ENCODE measurements around the gene ACACB.

Gene ACACB

DNA sequence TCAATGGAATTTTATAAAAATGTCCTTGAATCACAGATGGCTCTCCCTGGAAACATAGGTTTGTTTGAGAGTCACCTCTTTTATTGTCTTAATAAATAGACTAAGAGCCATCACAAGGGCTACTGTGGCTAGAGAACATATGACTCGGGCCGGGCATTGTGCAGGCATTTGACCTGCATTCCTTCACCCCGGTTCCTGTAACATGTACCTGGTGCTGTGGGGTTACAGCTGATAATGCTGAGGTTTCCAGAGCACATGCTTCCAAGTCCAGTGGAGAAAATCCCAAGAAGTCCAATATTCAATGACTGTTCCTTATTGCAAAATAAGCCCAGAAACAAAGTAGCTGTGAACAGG, 1.0 kb upstream of the ACACB start:
- Histone ChIP-seq H4K20me1 (ENCODE audit: insufficient read depth) (no peaks in the 10 kb centered on the region), H3K9ac (no peak overlapping the region), H3K36me3 (ENCODE audit: insufficient read depth) (no peaks in the 10 kb centered on the region), H3K79me2 (ENCODE audit: insufficient read depth, low read depth) (no peaks in the 10 kb centered on the region), H3K4me1 (ENCODE audit: low read depth, poor library complexity, severe bottlenecking) (peaks cover 18% of the 10 kb centered on the region), H3K4me2 (peak overlapping the region; percentile 29), H3K4me3 (IDR thresholded peaks at IDR 0.05; ENCODE audit: insufficient read depth, low read depth, low read length) (no peak overlapping the region), H3K27ac (no peak overlapping the region), H3K27me3 (ENCODE audit: insufficient read depth, low read depth) (no peaks in the 10 kb centered on the region), H2AFZ (ENCODE audit: low read depth) (no peak overlapping the region)
- TF ChIP-seq, protein P1, sequence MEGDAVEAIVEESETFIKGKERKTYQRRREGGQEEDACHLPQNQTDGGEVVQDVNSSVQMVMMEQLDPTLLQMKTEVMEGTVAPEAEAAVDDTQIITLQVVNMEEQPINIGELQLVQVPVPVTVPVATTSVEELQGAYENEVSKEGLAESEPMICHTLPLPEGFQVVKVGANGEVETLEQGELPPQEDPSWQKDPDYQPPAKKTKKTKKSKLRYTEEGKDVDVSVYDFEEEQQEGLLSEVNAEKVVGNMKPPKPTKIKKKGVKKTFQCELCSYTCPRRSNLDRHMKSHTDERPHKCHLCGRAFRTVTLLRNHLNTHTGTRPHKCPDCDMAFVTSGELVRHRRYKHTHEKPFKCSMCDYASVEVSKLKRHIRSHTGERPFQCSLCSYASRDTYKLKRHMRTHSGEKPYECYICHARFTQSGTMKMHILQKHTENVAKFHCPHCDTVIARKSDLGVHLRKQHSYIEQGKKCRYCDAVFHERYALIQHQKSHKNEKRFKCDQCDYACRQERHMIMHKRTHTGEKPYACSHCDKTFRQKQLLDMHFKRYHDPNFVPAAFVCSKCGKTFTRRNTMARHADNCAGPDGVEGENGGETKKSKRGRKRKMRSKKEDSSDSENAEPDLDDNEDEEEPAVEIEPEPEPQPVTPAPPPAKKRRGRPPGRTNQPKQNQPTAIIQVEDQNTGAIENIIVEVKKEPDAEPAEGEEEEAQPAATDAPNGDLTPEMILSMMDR (conservative IDR thresholded peaks at IDR 0.05; ENCODE audit: low read depth, low read length): no peak

DNA sequence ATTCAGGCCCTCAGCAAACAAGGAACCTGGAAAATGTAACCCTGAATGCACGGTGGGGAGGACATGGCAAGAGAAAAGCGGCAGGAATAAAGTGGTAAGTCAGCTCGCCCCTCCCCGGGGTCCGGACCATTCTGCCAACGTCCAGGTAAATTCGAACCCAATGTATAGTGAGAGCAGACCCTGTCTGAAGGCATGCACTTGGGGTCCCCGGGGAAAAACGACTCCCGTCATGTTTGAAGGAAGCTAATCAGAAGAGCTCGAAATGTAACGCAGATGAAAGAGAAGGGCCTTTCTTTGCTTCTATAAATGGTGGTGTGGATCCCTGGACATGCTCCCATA, 193 bp downstream of the ACACB start:
- H3K79me2 ChIP-seq (ENCODE audit: insufficient read depth, low read depth): no peaks in the 10 kb centered on the region
- H3K36me3 ChIP-seq (ENCODE audit: insufficient read depth): no peaks in the 10 kb centered on the region
- H4K20me1 ChIP-seq (ENCODE audit: insufficient read depth): no peaks in the 10 kb centered on the region
- H2AFZ ChIP-seq (ENCODE audit: low read depth): no peak overlapping the region
- TF ChIP-seq, protein P1 (conservative IDR thresholded peaks at IDR 0.05; ENCODE audit: low read depth, low read length): no peak
- no peak overlapping the region for H3K4me2 ChIP-seq
- no peak overlapping the region for H3K9ac ChIP-seq
- no peak overlapping the region for H3K4me3 ChIP-seq (IDR thresholded peaks at IDR 0.05; ENCODE audit: insufficient read depth, low read depth, low read length)
- peaks cover 18% of the 10 kb centered on the region for H3K4me1 ChIP-seq (ENCODE audit: low read depth, poor library complexity, severe bottlenecking)
- no peaks in the 10 kb centered on the region for H3K27me3 ChIP-seq (ENCODE audit: insufficient read depth, low read depth)
- no peak overlapping the region for H3K27ac ChIP-seq

DNA sequence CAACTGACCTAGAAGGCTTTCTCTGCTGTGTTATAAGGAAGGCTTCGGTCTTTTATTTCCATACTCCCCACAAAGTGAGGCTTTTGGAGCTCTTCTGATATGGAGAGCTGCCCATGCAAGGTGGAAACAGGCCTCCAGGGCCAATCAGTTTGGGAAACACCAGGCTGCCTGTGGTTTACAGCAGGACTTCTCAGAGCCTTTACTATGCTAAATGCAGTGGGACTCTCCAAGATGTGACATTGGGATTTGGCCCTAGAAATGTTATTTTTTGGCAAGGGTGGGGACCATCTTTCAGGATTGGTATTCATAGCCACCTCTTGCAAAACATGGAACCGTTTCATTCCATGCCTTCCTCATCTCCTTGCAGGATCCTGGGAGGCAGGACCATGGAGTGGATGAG, 3.7 kb downstream of the ACACB start:
- Histone ChIP-seq H3K9ac (no peak overlapping the region), H3K27ac (no peak overlapping the region), H2AFZ (ENCODE audit: low read depth) (no peak overlapping the region), H3K79me2 (ENCODE audit: insufficient read depth, low read depth) (no peaks in the 10 kb centered on the region), H3K27me3 (ENCODE audit: insufficient read depth, low read depth) (no peaks in the 10 kb centered on the region), H3K4me2 (no peak overlapping the region), H3K4me1 (ENCODE audit: low read depth, poor library complexity, severe bottlenecking) (peaks cover 9% of the 10 kb centered on the region), H4K20me1 (ENCODE audit: insufficient read depth) (no peaks in the 10 kb centered on the region), H3K4me3 (IDR thresholded peaks at IDR 0.05; ENCODE audit: insufficient read depth, low read depth, low read length) (no peak overlapping the region), H3K36me3 (ENCODE audit: insufficient read depth) (no peaks in the 10 kb centered on the region)
- TF ChIP-seq, protein P1 (conservative IDR thresholded peaks at IDR 0.05; ENCODE audit: low read depth, low read length): no peak

DNA sequence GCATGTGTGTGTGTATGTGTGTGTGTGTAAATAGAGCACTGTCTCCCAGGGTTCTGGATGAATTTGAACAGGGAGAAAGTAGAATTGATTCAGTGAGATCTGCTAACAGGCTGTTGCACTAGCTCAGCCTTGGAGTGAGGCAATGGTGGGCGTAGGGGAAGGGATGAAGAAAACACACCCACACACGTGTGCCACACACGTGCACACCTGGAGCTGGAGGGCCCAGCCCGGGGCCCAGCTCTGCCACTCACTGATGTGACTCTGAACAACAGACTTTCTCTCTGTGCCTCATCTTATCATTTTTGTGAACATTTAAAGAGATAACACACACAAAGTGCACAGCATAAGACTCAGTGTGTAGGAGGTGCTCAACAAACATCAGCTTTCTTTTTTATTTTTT, 4.2 kb downstream of the ACACB start:
- Histone ChIP-seq H3K4me2 (no peak overlapping the region), H3K27ac (no peak overlapping the region), H3K4me1 (ENCODE audit: low read depth, poor library complexity, severe bottlenecking) (peaks cover 5% of the 10 kb centered on the region), H2AFZ (ENCODE audit: low read depth) (no peak overlapping the region), H3K79me2 (ENCODE audit: insufficient read depth, low read depth) (no peaks in the 10 kb centered on the region), H3K36me3 (ENCODE audit: insufficient read depth) (no peaks in the 10 kb centered on the region), H3K4me3 (IDR thresholded peaks at IDR 0.05; ENCODE audit: insufficient read depth, low read depth, low read length) (no peak overlapping the region), H4K20me1 (ENCODE audit: insufficient read depth) (no peaks in the 10 kb centered on the region), H3K9ac (no peak overlapping the region), H3K27me3 (ENCODE audit: insufficient read depth, low read depth) (no peaks in the 10 kb centered on the region)
- TF ChIP-seq, protein P1 (conservative IDR thresholded peaks at IDR 0.05; ENCODE audit: low read depth, low read length): no peak

All from KMS-11 (cell line).